Vagina (tissue), 2 donors: ENCODE measurements around the gene CPT1C. TPM values are rescaled to one million over a fixed set of nuclear protein-coding genes. Genes with fewer than 3 reads are reported as not detected.

ENCODE experiments used
- DNase-seq, 2 donors: peaks; one replicate each; pipeline ENCODE4 v3.0.0-alpha.2; 2017; ENCODE audit errors: extremely low spot score in 2 of 2
- H3K27ac ChIP-seq: fragments of 200-600 bp; sonication (generic); one replicate; pipeline ENCODE4 v1.5.1; 2019
- H3K27me3 ChIP-seq: fragments of 200-600 bp; sonication (generic); one replicate; pipeline ENCODE4 v1.5.1; 2019
- H3K36me3 ChIP-seq, 2 donors: fragments of 200-600 bp; sonication (generic); one replicate each; pipeline ENCODE4 v1.5.1; 2017 to 2019
- H3K4me1 ChIP-seq: fragments of 200-600 bp; sonication (generic); one replicate; pipeline ENCODE4 v1.5.1; 2019
- H3K4me3 ChIP-seq, 2 donors: fragments of 200-600 bp; sonication (generic); 1 replicate in 1 of 2; 2 replicates in 1 of 2; pipeline ENCODE4 v1.5.1; 2016 to 2019
- H3K9me3 ChIP-seq: fragments of 200-600 bp; sonication (generic); one replicate; pipeline ENCODE4 v1.5.1; 2019
- CTCF ChIP-seq, 3 experiments: fragments of 450-650 bp in 2 of 3; fragments of 200-600 bp in 1 of 3; sonication (generic) in 1 of 3; IDR thresholded peaks; one replicate each; pipeline ENCODE4 v1.5.1; 2017 to 2019; ENCODE audit warnings: antibody characterized with exemption in 3 of 3, mild to moderate bottlenecking in 2 of 3, moderate library complexity in 2 of 3
- POLR2A ChIP-seq, 2 donors: fragments of 450-650 bp; IDR thresholded peaks; one replicate each; pipeline ENCODE4 v1.6.1; 2017; ENCODE audit warnings: antibody characterized with exemption in 2 of 2, mild to moderate bottlenecking in 2 of 2, moderate library complexity in 2 of 2
- POLR2AphosphoS5 ChIP-seq, 2 donors: sonication (generic); formaldehyde crosslinking; IDR thresholded peaks; one replicate each; pipeline ENCODE4 v1.9.0; 2017; ENCODE audit warnings: antibody characterized with exemption in 2 of 2, mild to moderate bottlenecking in 2 of 2, low read depth in 1 of 2; ENCODE audit not compliant: insufficient read depth in 1 of 2
- intact Hi-C: fragments of 100-400 bp; cut with DNase I; formaldehyde crosslinking; loops from one replicate; pipeline ENCODE4 v1.15.1; 2023
- total RNA-seq: library from RNA; depleted of rRNA; stranded (reverse); fragments of >200 nt; gene quantifications from one replicate; pipeline ENCODE4 v1.2.3, GENCODE V29; 2016

Gene CPT1C
- total RNA-seq, 1 donor from 2014 or later, result 12.3 TPM

GRCh38 chr19:49655570-49656455 lies 35.1 kb upstream of the CPT1C start:
- no peaks in the 10 kb centered on the region for H3K4me1 ChIP-seq
- intact Hi-C loops, result no loop called here
- H3K4me3 ChIP-seq, result no peak overlapping the region
- peaks cover 4 to 93% of the 10 kb centered on the region in 2 donors for H3K36me3 ChIP-seq
- no peak overlapping the region for H3K27ac ChIP-seq
- DNase-seq, result no peak
- H3K9me3 ChIP-seq, result no peaks in the 10 kb centered on the region
- no peaks in the 10 kb centered on the region for H3K27me3 ChIP-seq
- TF ChIP-seq POLR2AphosphoS5 (IDR thresholded peaks at IDR 0.05; ENCODE audit: insufficient read depth in 1 of 2, low read depth in 1 of 2) (no peak), CTCF (IDR thresholded peaks at IDR 0.05) (no peak), POLR2A (IDR thresholded peaks at IDR 0.05) (no peak)

- TF ChIP-seq CTCF (IDR thresholded peaks at IDR 0.05), result no peak
- TF ChIP-seq POLR2A (IDR thresholded peaks at IDR 0.05), result no peak
- no peak for TF ChIP-seq POLR2AphosphoS5 (IDR thresholded peaks at IDR 0.05; ENCODE audit: insufficient read depth in 1 of 2, low read depth in 1 of 2)
- DNase-seq, result no peak
- Histone ChIP-seq H3K27me3 (no peaks in the 10 kb centered on the region), H3K27ac (no peak overlapping the region), H3K36me3 (peaks cover 4 to 95% of the 10 kb centered on the region in 2 donors), H3K4me1 (no peaks in the 10 kb centered on the region), H3K9me3 (no peaks in the 10 kb centered on the region), H3K4me3 (no peak overlapping the region)
- intact Hi-C loops, result no loop called here
Observed at GRCh38 chr19:49656456-49657109, 34.3 kb upstream of the CPT1C start.

GRCh38 chr19:49657493-49658138 lies 33.3 kb upstream of the CPT1C start:
- intact Hi-C loops, result no loop called here
- Histone ChIP-seq H3K27me3 (no peaks in the 10 kb centered on the region), H3K36me3 (peaks cover 4 to 100% of the 10 kb centered on the region in 2 donors), H3K4me1 (no peaks in the 10 kb centered on the region), H3K4me3 (no peak overlapping the region), H3K9me3 (no peaks in the 10 kb centered on the region), H3K27ac (no peak overlapping the region)
- no peak for TF ChIP-seq POLR2A (IDR thresholded peaks at IDR 0.05)
- TF ChIP-seq CTCF (IDR thresholded peaks at IDR 0.05), result no peak
- no peak for TF ChIP-seq POLR2AphosphoS5 (IDR thresholded peaks at IDR 0.05; ENCODE audit: insufficient read depth in 1 of 2, low read depth in 1 of 2)
- no peak for DNase-seq

GRCh38 chr19:49658139-49658517 lies 32.8 kb upstream of the CPT1C start:
- DNase-seq, result no peak
- no peaks in the 10 kb centered on the region for H3K27me3 ChIP-seq
- no peaks in the 10 kb centered on the region for H3K9me3 ChIP-seq
- peaks cover 4 to 98% of the 10 kb centered on the region in 2 donors for H3K36me3 ChIP-seq
- intact Hi-C loops, result no loop called here
- no peak for TF ChIP-seq POLR2AphosphoS5 (IDR thresholded peaks at IDR 0.05; ENCODE audit: insufficient read depth in 1 of 2, low read depth in 1 of 2)
- TF ChIP-seq CTCF (IDR thresholded peaks at IDR 0.05), result no peak
- no peak for TF ChIP-seq POLR2A (IDR thresholded peaks at IDR 0.05)
- no peak overlapping the region for H3K27ac ChIP-seq
- H3K4me1 ChIP-seq, result no peaks in the 10 kb centered on the region
- no peak overlapping the region for H3K4me3 ChIP-seq
